D721Med (cell line): Measurements from ENCODE around the gene WNT10A.

ENCODE experiments used
- DNase-seq: peaks from one replicate; pipeline ENCODE4 v3.0.0; 2011; ENCODE audit warnings: low spot score; ENCODE audit not compliant: insufficient read length
- FAIRE-seq: peaks from 2 replicates; lab custom pipeline; 2011; peaks lifted over from hg19 to GRCh38; lab: Jason Lieb, UNC
- TF ChIP-seq, protein P1 (sequence below): IDR thresholded peaks from 2 replicates; pipeline ENCODE4 v1.5.1; 2012; ENCODE audit warnings: mild to moderate bottlenecking, control low read depth; ENCODE audit not compliant: insufficient read depth; ENCODE audit errors: missing control alignments

WNT10A gene

DNA sequence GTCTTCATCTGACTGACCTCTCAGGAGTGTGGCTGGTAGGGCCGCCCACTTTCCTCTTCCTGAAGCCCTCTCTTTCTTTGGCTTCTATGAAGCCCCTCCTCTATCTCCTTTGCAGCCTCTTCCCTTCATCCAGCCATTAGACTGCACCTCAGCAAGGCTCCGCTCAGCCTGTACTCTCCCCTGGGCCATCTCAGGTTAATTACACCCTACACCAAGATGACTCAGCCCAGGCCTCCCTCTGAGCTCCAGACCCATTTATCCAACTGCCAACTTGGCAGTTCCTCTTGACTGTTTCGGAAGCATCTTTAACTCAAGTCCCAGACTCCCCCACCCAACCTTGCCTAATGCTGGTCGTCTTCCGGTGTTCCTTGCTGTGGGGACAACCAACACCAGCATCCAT lies 26.9 kb upstream of the WNT10A start:
- TF ChIP-seq, protein P1, sequence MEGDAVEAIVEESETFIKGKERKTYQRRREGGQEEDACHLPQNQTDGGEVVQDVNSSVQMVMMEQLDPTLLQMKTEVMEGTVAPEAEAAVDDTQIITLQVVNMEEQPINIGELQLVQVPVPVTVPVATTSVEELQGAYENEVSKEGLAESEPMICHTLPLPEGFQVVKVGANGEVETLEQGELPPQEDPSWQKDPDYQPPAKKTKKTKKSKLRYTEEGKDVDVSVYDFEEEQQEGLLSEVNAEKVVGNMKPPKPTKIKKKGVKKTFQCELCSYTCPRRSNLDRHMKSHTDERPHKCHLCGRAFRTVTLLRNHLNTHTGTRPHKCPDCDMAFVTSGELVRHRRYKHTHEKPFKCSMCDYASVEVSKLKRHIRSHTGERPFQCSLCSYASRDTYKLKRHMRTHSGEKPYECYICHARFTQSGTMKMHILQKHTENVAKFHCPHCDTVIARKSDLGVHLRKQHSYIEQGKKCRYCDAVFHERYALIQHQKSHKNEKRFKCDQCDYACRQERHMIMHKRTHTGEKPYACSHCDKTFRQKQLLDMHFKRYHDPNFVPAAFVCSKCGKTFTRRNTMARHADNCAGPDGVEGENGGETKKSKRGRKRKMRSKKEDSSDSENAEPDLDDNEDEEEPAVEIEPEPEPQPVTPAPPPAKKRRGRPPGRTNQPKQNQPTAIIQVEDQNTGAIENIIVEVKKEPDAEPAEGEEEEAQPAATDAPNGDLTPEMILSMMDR = no peak
- no peak for DNase-seq
- no peak for FAIRE-seq

DNA sequence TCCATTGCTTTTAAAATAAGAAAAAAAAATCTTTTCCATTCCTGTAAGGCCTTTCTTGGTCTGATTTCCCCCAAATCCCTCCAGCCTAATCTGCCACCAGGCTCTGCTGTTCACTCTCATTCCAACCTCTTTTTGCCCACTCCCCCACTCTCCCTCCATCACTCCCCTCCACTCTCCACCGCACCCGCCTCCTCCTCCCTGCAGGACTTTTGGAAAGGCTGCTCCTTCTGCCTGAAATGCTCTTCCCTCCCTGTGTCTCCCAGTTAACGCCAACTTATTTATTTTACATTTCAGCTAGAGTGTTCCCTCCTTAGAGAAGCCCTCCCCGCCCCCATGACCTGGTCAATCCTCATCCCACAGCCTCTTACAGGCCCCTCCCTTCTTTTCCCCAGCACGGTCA lies 25.8 kb upstream of the WNT10A start:
- DNase-seq (no peak), FAIRE-seq (no peak)
- TF ChIP-seq, protein P1 = no peak

DNA sequence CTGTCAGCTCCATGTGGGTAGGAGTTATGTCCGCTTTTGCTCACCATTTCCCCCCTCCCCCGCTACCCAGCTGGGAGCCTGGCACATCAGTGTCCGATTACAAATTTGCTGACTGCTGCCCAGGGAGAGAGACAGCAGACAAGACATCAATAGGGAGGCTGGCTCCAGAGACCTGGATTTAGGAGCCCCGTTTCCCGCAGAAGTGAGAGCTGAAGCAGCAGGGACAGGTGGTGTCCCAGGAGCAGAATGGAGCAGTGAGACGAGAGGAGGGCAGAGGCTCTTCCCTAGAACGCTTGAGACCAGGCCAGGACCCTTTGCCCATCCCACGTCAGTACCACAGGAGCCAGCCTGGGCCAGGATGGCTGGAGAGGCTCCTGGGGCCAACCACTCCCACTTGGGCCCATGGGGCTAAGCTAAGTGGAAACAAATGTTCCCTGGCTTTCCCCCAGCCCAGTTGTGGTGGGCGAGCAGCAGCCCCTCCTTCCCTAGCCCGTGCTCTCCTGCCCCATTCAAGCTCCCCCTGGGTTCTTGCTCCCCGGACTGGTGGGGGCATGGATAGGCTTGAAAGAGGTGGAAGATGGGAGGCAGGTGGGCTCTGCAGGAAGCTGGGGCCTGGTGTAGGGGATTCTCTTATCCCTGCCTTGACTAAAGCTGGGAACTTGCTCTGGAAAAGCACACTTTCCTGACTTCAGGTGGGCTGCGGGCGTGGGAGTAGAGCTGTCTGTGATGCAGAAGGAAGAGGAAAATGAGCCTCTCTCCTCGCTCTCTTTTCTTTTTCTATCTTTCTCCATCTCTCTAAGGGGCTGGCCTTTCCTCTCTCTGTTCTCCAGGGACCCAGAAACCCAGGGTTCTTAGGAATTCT lies 25.1 kb upstream of the WNT10A start:
- TF ChIP-seq, protein P1 = no peak
- no peak for DNase-seq
- no peak for FAIRE-seq

DNA sequence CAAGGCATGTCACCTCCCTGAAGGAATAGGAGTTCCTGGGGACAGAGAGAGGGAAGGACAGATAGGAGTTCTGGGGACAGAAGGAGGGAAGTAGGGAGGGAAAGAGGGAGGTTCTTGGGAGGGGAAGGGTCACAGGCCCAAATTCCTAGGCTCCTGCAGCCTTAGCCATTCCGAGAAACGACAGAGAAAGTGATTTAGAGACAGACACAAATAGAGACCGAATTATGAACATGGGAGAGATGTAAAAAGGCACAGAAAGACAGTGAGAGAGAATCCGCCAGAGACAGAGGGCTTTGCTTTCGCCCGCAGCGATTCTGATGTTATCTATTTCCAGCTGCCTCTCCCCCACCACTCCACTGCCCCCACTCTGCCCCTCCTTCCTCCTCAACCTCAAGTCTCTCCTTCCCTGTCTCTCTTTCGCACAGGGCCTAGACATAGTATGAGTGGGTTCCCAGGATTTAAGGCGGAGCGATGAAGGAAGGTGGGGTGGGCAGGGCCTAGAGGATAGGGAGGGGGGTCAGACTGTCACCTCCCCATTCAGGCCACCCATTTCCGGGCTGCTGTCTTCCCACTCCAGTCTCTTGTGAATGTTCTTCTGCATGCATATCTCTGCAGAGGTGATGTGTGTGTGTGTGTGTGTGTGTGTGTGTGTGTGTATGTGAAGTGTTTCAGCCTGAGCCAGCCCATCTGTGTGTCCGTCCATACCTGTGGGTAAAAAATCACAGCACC lies 24.3 kb upstream of the WNT10A start:
- FAIRE-seq = no peak
- DNase-seq = no peak
- TF ChIP-seq, protein P1 = no peak

DNA sequence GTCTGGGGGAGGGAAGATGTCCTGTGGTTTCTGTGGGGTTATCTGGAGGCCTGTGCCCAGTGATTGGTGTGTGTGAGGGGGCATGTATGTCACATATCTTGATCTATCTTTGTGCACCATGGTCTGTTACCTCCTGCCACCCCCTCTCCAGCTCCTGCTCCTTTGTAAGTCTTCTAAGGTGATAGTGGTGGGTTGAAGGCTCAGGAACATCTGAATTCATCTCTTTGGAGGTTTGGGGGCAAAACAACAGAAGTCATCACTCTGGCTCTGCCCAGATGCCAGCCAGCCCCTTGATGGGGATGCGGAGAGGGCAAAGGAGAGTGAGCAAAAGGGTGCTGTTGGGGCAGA lies 23.8 kb upstream of the WNT10A start:
- DNase-seq (no peak), FAIRE-seq (no peak)
- TF ChIP-seq, protein P1 = no peak

DNA sequence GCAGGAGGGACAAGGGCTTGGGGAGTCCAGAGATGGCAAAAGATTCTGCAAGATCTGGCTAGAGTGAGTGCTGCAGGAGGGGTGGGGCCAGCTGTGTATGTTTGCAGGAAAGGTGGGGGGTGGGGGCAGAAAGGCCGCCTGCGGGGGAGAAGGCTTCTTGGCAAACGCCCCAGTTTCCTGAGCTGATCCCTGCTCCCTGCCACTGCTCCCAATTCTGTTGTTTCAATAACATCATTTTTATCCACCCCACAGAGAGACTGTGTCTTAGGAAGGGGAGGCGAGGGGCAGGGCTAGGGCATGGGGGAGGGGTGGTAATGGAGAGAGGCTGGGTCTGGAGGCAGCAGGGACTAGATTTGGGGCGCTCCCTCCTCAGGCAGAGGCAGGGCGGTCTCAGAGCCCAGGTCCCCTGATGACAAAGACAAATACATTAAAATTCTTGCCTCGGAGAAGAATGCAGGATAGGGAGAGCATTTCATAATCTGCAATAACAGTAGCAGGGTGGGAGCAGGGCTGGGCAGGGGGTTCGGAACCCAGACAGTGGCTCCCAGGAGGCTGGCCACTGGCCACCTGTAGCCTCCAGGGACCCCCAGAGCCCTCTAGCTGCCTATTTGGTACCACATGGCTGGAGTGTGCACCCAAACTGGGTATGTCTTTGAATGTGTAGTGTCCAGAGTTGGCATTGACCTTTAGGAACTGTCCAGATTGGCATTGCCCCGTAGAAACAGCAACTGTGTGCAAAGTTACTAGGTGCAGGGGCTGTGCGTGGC lies 23.1 kb upstream of the WNT10A start:
- FAIRE-seq (no peak), DNase-seq (no peak)
- TF ChIP-seq, protein P1 = no peak
